Upper lobe of left lung (tissue), 6 donors: ENCODE results near the gene SCCPDH. TPM values are rescaled to one million over a fixed set of nuclear protein-coding genes. Genes with fewer than 3 reads are reported as not detected.
A peak's percentile ranks its signal among the peaks of the same experiment; 100 is the strongest.

Source experiments
- ATAC-seq, 2 donors: fragments of 200-7000 bp; cut with Tn5 transposase; one replicate each; pipeline ENCODE4 v1.9.1; 2022; ENCODE audit warnings: mild to moderate bottlenecking in 2 of 2, moderate library complexity in 2 of 2; ENCODE audit not compliant: low FRiP score in 2 of 2
- DNase-seq, 2 donors: peaks; one replicate each; pipeline ENCODE4 v3.0.0-alpha.2; 2019 to 2020
- H3K27ac ChIP-seq, 4 donors: fragments of 200-600 bp; sonication (generic); one replicate each; pipeline ENCODE4 v1.5.1; 2016 to 2019
- H3K27me3 ChIP-seq, 4 donors: fragments of 200-600 bp; sonication (generic); one replicate each; pipeline ENCODE4 v1.5.1; 2017 to 2019
- H3K36me3 ChIP-seq, 4 donors: fragments of 200-600 bp; sonication (generic); one replicate each; pipeline ENCODE4 v1.5.1; 2016 to 2019
- H3K4me1 ChIP-seq, 4 donors: fragments of 200-600 bp; sonication (generic); one replicate each; pipeline ENCODE4 v1.5.1; 2018 to 2019
- H3K4me3 ChIP-seq, 4 donors: fragments of 200-600 bp; sonication (generic); one replicate each; pipeline ENCODE4 v1.5.1; 2017 to 2019; ENCODE audit warnings: mild to moderate bottlenecking in 2 of 4, moderate library complexity in 1 of 4
- H3K9me3 ChIP-seq, 4 donors: fragments of 200-600 bp; sonication (generic); one replicate each; pipeline ENCODE4 v1.5.1; 2018 to 2019
- EP300 ChIP-seq, 4 donors: sonication (generic); formaldehyde crosslinking; IDR thresholded peaks; one replicate each; pipeline ENCODE4 v1.5.1; 2017; ENCODE audit warnings: antibody characterized with exemption in 4 of 4, control low read depth in 2 of 4
- POLR2A ChIP-seq, 4 donors: fragments of 450-650 bp; IDR thresholded peaks; one replicate each; pipeline ENCODE4 v1.5.1; 2016 to 2017; ENCODE audit warnings: antibody characterized with exemption in 4 of 4, mild to moderate bottlenecking in 2 of 4
- POLR2AphosphoS5 ChIP-seq, 2 donors: sonication (generic); formaldehyde crosslinking; IDR thresholded peaks; one replicate each; pipeline ENCODE4 v1.5.1; 2017; ENCODE audit warnings: antibody characterized with exemption in 2 of 2
- WGBS, 2 donors: methylation state at CpG; one replicate each; pipeline ENCODE4 v1.1.5; 2017 to 2018; 5-methylcytosine and 5-hydroxymethylcytosine counted together
- total RNA-seq, 6 donors: library from RNA; depleted of rRNA in 4 of 6; stranded (reverse); fragments of >200 nt in 4 of 6; gene quantifications; one replicate each; pipeline versions ENCODE4 v1.1.0 to v1.2.1, GENCODE V29; 2016 to 2021
- TF ChIP-seq, protein P1 (sequence below), 6 experiments: fragments of 450-650 bp in 4 of 6; fragments of 200-600 bp in 2 of 6; sonication (generic) in 2 of 6; IDR thresholded peaks; one replicate each; pipeline ENCODE4 v1.5.1; 2016 to 2019; ENCODE audit warnings: antibody characterized with exemption in 6 of 6
- donor health status: DM: no; HTN: no; CAD: no; lungs with moderate emphysema.
- donor health status: DM: no; HTN: yes; CAD: no; lungs with severe emphysema.

Gene SCCPDH
- total RNA-seq, 6 donors from 2014 or later = 16.8 to 30.3 (median 23.1) TPM

DNA sequence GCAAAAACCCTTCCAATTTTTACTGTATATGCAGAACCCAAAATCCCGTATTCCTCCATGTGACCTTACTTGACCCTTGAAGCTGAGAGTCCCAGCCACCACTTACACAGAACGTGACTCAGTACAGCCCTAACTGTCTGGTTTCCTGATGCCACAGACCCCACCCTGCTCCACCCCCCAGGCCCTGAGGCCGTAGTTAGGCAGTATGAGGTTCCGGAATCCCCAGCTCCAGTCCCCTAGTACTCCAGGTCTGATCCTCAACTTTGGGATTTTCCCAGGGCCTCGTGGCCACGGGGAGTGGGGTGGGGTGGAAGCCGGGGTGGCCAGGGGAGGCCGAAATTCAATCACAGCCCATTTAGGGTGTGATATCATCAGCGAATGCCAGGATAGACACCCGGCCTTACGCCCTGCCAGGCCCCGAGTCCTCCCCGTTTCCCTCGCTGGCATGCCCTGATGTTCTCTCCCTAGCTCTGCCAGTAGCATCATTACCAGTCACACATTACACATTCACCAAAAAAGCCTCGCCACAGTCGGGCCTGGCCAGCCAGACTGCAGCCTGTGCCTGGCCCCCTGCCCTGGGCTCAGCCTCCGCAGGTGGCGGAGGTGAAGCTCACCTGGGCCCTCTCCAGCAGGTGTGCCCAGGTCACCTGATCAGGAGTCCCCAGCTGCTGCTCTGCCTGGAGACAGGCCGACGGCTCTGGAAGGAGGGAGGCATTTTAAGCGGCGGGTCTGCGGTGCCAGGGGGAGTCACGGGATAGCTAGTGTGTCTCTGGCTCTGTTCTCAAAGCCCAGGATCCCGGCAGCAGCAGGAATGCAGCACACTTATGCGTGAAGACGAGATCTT lies 70.8 kb downstream of the SCCPDH start:
- ATAC-seq (peak; percentile 57 to 67), DNase-seq (peak in 1 of 2 donors; percentile 66)
- TF ChIP-seq EP300 (IDR thresholded peaks at IDR 0.05) (no peak), POLR2A (IDR thresholded peaks at IDR 0.05) (no peak), POLR2AphosphoS5 (IDR thresholded peaks at IDR 0.05) (no peak)
- TF ChIP-seq, protein P1, sequence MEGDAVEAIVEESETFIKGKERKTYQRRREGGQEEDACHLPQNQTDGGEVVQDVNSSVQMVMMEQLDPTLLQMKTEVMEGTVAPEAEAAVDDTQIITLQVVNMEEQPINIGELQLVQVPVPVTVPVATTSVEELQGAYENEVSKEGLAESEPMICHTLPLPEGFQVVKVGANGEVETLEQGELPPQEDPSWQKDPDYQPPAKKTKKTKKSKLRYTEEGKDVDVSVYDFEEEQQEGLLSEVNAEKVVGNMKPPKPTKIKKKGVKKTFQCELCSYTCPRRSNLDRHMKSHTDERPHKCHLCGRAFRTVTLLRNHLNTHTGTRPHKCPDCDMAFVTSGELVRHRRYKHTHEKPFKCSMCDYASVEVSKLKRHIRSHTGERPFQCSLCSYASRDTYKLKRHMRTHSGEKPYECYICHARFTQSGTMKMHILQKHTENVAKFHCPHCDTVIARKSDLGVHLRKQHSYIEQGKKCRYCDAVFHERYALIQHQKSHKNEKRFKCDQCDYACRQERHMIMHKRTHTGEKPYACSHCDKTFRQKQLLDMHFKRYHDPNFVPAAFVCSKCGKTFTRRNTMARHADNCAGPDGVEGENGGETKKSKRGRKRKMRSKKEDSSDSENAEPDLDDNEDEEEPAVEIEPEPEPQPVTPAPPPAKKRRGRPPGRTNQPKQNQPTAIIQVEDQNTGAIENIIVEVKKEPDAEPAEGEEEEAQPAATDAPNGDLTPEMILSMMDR (IDR thresholded peaks at IDR 0.05) = no peak
- no peak overlapping the region for H3K4me3 ChIP-seq
- H3K4me1 ChIP-seq = peaks cover 0 to 6% (median 4%) of the 10 kb centered on the region in 4 donors
- WGBS, 2 donors = 67 to 72% methylated on average over 22 of the region's 27 CpGs
- no peaks in the 10 kb centered on the region for H3K36me3 ChIP-seq
- H3K27me3 ChIP-seq = no peaks in the 10 kb centered on the region
- H3K27ac ChIP-seq = no peak overlapping the region
- H3K9me3 ChIP-seq = no peaks in the 10 kb centered on the region

DNA sequence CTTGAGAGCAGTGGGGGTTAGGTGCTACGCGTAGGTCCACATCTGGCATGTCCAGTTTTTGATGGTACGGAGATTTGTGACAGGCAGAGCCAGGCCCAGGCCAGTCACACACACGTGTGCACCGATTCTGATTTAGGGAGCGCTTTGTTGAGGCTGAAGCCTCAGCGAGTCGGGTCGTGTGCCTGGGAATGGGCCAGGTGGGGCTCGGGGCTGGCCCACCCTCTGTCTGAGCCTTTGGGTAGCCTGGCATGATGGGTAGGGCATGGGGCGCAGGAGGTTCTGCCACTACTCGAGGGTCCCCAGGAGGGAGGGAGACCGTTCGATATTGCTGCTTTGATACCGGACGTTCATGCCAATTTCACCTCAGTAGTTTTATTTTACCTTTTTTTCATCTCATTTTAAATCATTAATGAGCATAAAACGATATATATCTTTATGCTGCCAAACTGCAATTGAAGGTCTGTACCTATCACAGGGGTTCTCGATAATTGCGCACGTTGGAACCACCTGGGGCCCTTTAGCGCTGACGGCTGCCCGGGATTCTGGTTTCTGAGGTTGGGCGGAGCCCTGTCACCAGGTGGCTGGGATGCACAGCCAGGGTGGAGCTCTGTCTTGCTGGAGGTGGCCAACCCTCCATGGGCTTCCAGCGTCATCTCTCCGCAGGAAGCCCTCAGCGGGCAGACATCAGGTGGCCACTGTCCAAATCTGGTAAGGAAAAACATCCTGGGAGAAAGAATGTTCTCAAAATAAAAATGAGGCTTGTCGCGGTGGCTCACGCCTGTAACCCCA lies 71.9 kb downstream of the SCCPDH start:
- DNase-seq = no peak

DNA sequence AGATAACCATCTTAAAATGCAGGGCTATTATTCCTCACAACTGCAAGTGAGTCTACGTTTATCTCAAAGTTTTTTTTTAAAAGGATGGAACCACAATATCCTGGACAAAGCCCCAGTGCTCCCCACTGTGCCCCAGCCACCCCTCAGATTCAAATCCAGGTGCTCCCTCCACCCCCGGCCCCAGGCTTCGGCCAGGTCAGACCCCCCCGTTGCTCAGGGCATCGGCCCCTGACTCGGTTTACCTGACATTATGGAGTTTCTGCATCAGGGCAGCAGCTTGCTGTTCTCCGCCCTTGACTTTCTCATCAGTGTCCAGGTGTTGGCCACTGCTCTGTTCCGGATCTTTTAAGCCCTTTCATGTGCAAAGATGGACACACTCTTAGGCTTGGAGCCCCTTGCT lies 72.9 kb downstream of the SCCPDH start:
- no peak overlapping the region for H3K27ac ChIP-seq
- TF ChIP-seq POLR2A (IDR thresholded peaks at IDR 0.05) (no peak), EP300 (IDR thresholded peaks at IDR 0.05) (no peak), POLR2AphosphoS5 (IDR thresholded peaks at IDR 0.05) (no peak)
- TF ChIP-seq, protein P1 (IDR thresholded peaks at IDR 0.05) = no peak
- peaks cover 0 to 6% (median 4%) of the 10 kb centered on the region in 4 donors for H3K4me1 ChIP-seq
- 73 to 79% methylated on average over 8 of the region's 8 CpGs for WGBS, 2 donors
- ATAC-seq (no peak), DNase-seq (no peak)
- H3K9me3 ChIP-seq = no peaks in the 10 kb centered on the region
- H3K27me3 ChIP-seq = no peaks in the 10 kb centered on the region
- H3K36me3 ChIP-seq = no peaks in the 10 kb centered on the region
- no peak overlapping the region for H3K4me3 ChIP-seq

More for the DNA sequence above, 71.9 kb downstream of the SCCPDH start:
- no peak for ATAC-seq
- H3K36me3 ChIP-seq = no peaks in the 10 kb centered on the region
- TF ChIP-seq, protein P1 (IDR thresholded peaks at IDR 0.05) = no peak
- no peak for TF ChIP-seq POLR2AphosphoS5 (IDR thresholded peaks at IDR 0.05)
- no peak for TF ChIP-seq EP300 (IDR thresholded peaks at IDR 0.05)
- no peak for TF ChIP-seq POLR2A (IDR thresholded peaks at IDR 0.05)
- no peak overlapping the region for H3K27ac ChIP-seq
- H3K4me1 ChIP-seq = peaks cover 0 to 6% (median 4%) of the 10 kb centered on the region in 4 donors
- 86 to 93% methylated on average over 29 to 30 of the region's 30 CpGs for WGBS, 2 donors
- H3K27me3 ChIP-seq = no peaks in the 10 kb centered on the region
- H3K4me3 ChIP-seq = no peak overlapping the region
- H3K9me3 ChIP-seq = no peaks in the 10 kb centered on the region

DNA sequence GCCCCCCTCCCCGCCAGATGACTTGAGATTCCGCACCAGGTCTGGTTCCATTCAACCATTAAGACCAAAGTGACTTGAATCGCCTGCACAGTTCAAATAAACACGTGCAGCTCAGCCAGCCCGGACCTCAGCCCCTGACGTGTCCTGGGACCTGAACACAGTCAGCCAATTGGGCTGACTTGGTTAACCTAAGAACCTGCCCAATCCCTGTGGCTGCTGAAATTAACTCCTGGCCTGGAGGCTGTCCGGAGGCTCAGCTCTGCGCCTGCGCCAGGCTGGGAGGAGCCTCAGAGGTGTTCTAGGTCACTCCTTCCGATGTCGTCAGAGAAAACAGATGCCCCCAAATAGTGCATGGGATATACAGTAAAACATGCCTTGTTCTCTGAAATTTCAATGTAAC lies 73.4 kb downstream of the SCCPDH start:
- H3K27me3 ChIP-seq = no peaks in the 10 kb centered on the region
- no peak overlapping the region for H3K27ac ChIP-seq
- ATAC-seq = no peak
- TF ChIP-seq EP300 (IDR thresholded peaks at IDR 0.05) = no peak
- TF ChIP-seq POLR2A (IDR thresholded peaks at IDR 0.05) = no peak
- TF ChIP-seq POLR2AphosphoS5 (IDR thresholded peaks at IDR 0.05) = no peak
- TF ChIP-seq, protein P1 (IDR thresholded peaks at IDR 0.05) = no peak
- peaks cover 0 to 6% (median 4%) of the 10 kb centered on the region in 4 donors for H3K4me1 ChIP-seq
- H3K9me3 ChIP-seq = no peaks in the 10 kb centered on the region
- H3K36me3 ChIP-seq = no peaks in the 10 kb centered on the region
- DNase-seq = peak in 1 of 2 donors; percentile 50
- no peak overlapping the region for H3K4me3 ChIP-seq
- 87 to 91% methylated on average over 11 of the region's 11 CpGs for WGBS, 2 donors
